HG03354 (cell line): Measurements from ENCODE around the gene MAP7D1.
A peak's percentile ranks its signal among the peaks of the same experiment; 100 is the strongest.
"Not testable (repeated sequence)": the region's sequence is repeated elsewhere in the genome, so short reads cannot be mapped to it uniquely, and the experiment has no call there.

ENCODE experiments used
- ATAC-seq: cut with Tn5 transposase; IDR thresholded peaks from one replicate; pipeline ENCODE4 v1.9.1; 2021; ENCODE audit warnings: mild to moderate bottlenecking; ENCODE audit not compliant: unreplicated experiment, poor library complexity, severe bottlenecking

Gene MAP7D1

GRCh38 chr1:36223996-36224536 lies 68.1 kb downstream of the MAP7D1 start, which contains the start of gene THRAP3:
Gene THRAP3, plus strand, starts transcription at chr1:36224443. Its CDS starts 58,121 bp downstream, at chr1:36282564.
- peak; percentile 92 for ATAC-seq

GRCh38 chr1:36224537-36225282 lies 68.8 kb downstream of the MAP7D1 start:
- peak; percentile 59 for ATAC-seq

GRCh38 chr1:36225283-36225899 lies 69.4 kb downstream of the MAP7D1 start:
- no peak for ATAC-seq

- not testable (repeated sequence) for ATAC-seq
These were observed 74.3 kb downstream of the MAP7D1 start for GRCh38 chr1:36230279-36230678.
